Iris pigment epithelial cell (primary cell): ENCODE results near the gene LAMA4.
A peak's percentile ranks its signal among the peaks of the same experiment; 100 is the strongest.
"Not testable (repeated sequence)": the region's sequence is repeated elsewhere in the genome, so short reads cannot be mapped to it uniquely, and the experiment has no call there.

Source experiments
- DNase-seq: peaks from one replicate; pipeline ENCODE4 v3.0.0-alpha.2; 2011; ENCODE audit warnings: low read depth

Gene LAMA4

GRCh38 chr6:112153926-112154607, 100.3 kb downstream of the LAMA4 start:
- peak; percentile 85 for DNase-seq

DNA sequence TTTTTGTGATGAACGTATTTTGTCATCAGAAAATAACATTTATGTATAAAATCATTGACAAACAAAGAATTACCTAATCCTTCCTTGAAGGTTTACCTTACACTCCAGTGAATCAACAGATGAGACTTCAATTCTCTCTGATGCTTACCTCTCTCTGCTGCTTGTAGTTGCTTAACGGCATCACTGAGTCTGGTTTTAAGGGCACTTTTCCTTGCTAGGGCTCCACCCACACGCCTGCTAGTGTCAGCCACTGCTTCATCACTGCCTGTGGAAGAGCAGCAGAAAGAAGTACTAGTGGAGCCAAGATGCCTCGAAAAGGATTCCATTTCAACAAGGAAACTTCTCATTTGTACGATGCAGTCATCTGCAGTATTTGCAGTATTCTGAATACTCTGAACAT, 104.0 kb downstream of the LAMA4 start:
- DNase-seq, result peak; percentile 42

- DNase-seq, result peak; percentile 56
Measured at GRCh38 chr6:112149719-112150263, 104.6 kb downstream of the LAMA4 start.

GRCh38 chr6:112149236-112149635, 105.1 kb downstream of the LAMA4 start:
- no peak for DNase-seq

DNA sequence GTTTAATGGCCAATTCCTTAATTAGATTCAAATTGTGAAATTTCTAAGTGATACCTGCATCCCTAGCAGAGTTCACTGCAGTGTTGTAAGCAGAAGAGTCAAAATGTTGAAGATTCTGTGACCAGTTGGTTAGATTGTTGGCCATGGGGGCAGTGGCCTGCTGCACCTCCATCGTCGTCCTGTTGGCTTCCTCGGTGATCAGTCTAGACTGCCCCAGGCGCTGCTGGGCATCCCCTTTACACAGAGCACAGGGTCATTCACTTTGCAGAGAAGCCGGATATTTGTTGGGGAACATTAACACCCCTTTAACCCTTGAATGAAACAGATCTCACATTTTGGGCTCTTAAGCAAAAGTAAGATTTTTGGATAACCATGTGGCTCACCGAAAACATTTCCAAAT, 106.3 kb downstream of the LAMA4 start:
- no peak for DNase-seq

- DNase-seq, result no peak
Measured at GRCh38 chr6:112145080-112145573, 109.2 kb downstream of the LAMA4 start.

- no peak for DNase-seq
Measured at GRCh38 chr6:112144145-112144926, 110.0 kb downstream of the LAMA4 start.

DNA sequence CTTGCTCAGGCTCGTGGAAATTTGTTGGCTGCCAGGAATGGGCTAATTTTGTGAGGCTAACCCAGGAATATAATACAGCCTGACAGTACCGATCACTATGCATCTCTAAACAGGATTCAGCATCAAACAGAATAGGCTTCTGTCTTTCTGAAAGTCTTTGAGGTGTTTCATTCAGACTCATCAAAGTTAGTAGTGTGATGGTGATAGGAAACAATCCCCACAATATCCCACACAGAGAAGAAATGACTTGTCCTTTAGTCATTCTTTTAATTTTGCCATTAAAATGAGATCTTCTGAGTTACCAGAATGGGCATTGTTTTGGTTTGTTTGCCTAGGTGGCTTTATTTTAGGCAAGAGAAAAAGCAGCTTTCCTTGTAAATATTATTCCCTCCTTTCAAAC, 112.7 kb downstream of the LAMA4 start:
- DNase-seq, result no peak

- no peak for DNase-seq
Measured at GRCh38 chr6:112139052-112139451, 115.3 kb downstream of the LAMA4 start.

GRCh38 chr6:112130878-112131277, 123.5 kb downstream of the LAMA4 start:
- no peak for DNase-seq

DNA sequence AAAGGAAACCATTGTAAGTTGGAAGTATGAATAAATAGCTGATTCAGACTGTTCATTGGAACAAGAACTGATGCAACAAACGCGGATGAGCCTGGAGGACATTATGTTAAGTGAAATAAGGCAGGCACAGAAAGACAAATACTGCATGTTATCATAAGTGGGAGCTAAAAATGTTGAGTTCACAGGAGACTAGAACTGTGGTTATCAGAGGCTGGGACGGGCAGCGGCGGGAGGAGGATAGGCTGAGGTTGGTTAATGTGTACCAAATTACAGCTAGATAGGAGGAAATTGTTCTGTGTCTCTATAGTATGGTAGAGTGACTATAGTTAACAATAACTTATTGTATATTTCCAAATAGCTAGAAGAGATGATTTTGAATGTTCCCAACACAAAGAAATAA, 126.2 kb downstream of the LAMA4 start:
- no peak for DNase-seq

- DNase-seq, result no peak
Measured at GRCh38 chr6:112123982-112124381, 130.4 kb downstream of the LAMA4 start.

GRCh38 chr6:112122756-112123155, 131.6 kb downstream of the LAMA4 start:
- DNase-seq, result no peak

DNA sequence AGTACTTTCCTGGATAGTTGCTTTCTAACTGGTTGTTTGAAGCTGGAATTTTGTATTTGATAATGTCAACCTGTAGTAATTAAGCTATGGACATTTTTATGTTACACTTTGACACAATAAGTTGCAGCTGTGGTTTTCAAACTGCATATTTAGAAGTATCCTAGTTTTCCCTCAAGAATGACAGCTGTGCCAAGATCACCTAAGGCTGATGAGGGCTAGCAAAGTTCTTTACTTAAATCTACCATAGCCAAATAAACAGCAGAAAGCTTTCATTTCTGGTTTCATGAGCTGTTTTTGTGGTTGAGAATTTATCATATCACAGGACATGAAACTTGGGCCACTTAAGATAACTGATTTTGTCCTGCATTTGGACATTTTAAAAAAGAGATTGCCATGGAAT, 136.3 kb downstream of the LAMA4 start:
- no peak for DNase-seq

GRCh38 chr6:112117554-112117953, 136.8 kb downstream of the LAMA4 start:
- peak; percentile 50 for DNase-seq

DNA sequence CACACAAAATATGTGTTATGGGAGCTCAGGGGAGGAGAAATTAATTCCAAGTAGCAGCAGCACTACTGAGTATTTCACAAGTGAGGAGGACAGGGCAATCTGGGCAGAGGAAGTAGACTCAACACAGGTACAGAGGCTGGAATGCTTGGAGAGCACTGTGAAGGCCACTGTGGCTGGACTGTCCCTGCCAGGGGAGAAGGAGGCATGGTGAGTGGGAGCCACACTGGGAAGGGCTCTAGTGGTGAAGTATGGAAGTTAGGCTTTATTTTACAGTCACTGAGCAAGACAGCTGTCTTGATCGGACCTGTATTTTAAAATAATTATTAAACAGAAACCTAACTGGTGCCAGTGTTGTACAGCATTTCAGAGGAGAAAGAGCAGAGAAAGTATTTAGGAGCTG, 138.1 kb downstream of the LAMA4 start:
- no peak for DNase-seq

DNA sequence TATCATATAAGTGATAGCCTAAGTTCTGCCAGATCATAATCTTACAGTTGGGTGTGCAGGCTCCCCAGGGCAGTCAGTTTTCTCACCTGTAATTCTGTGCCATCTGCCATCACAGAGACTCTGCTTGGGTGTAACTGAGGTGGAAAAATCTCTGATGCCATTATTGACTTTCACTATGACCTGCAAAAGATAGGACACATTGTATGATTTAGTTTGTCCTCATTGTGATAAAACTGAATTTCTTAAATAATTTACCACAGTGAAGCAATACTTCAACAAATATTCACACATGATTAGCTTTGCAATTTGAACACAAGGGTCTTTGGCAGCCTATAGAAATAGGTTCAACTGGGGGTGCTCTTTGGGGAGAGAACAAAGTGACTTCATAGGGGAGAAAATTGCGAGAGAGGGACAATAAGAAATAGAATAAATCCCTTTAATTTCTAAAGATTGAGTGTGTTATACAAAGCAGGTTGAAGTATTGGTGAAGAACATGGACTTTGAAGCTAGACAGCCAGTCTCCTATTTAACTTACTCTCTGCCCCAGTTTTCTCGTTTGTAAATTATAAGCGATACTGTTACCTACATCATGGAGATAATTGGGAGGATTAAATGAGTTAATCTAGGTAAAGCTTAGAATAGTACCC, 139.7 kb downstream of the LAMA4 start:
- DNase-seq, result no peak

GRCh38 chr6:112113918-112114317, 140.4 kb downstream of the LAMA4 start:
- DNase-seq, result no peak

GRCh38 chr6:112113431-112113830, 140.9 kb downstream of the LAMA4 start:
- DNase-seq, result no peak

DNA sequence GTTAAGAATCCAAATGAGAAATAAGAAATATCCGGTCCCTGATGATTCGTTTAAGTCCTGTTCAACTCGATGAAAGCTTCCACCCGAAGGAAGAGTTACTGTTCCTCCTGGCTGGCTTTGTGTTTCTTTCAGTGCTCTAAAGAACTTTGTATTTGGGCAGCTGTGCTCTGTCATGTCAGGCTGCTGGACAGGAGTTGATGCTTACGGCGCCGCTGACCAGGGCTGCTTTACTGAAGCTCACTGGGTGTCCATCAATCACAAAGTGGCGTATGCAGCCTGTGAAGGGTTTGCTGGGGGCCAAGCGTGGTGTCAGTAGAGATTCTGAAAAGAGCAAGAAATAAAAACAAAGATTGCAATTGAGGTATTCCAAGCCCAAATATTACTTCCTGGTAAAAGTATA, 145.1 kb downstream of the LAMA4 start:
- no peak for DNase-seq

DNA sequence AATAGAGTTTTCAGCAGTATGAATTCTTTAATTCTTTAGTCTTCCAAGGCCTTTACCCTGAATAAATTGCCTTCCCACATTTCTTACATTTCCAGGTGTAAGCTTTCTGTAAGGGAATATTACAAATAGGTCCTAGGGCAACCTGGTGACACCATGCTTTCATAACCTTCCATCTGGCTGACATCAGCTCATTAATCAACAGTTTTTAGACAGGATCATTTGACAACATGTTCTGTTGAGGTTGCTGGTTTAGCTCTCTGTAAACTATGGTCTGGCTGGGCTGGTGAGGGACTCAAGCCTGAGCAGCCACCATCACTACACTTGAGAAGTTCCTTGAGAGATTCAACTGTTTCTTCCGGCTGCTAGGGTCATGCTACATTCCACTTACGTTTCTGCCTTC, 147.8 kb downstream of the LAMA4 start:
- DNase-seq, result no peak

GRCh38 chr6:112106026-112106425, 148.3 kb downstream of the LAMA4 start:
- not testable (repeated sequence) for DNase-seq

GRCh38 chr6:112100561-112100960, 153.8 kb downstream of the LAMA4 start:
- DNase-seq, result no peak
